Tibial artery (tissue), 4 donors: ENCODE data around the gene FUT7.

Experiments
- DNase-seq, 2 donors: peaks; one replicate each; pipeline ENCODE4 v3.0.0-alpha.2; 2019
- H3K27ac ChIP-seq, 2 donors: fragments of 200-600 bp; sonication (generic) in 1 of 2; 1 replicate in 1 of 2; 2 replicates in 1 of 2; pipeline ENCODE4 v1.5.1; 2018 to 2019; ENCODE audit warnings: mild to moderate bottlenecking in 1 of 2
- H3K27me3 ChIP-seq, 2 donors: fragments of 200-600 bp; sonication (generic) in 1 of 2; one replicate each; pipeline versions ENCODE4 v1.5.1 to v1.6.0; 2016 to 2019
- H3K36me3 ChIP-seq, 3 donors: fragments of 200-600 bp; sonication (generic) in 2 of 3; one replicate each; pipeline ENCODE4 v1.5.1; 2016 to 2019; ENCODE audit warnings: mild to moderate bottlenecking in 2 of 3
- H3K4me1 ChIP-seq, 4 donors: fragments of 200-600 bp; sonication (generic) in 2 of 4; 1 replicate in 3 of 4; 2 replicates in 1 of 4; pipeline ENCODE4 v1.5.1; 2016 to 2019
- H3K4me3 ChIP-seq, 2 donors: fragments of 200-600 bp; sonication (generic) in 1 of 2; 1 replicate in 1 of 2; 2 replicates in 1 of 2; pipeline ENCODE4 v1.5.1; 2018 to 2019; ENCODE audit warnings: mild to moderate bottlenecking in 2 of 2
- H3K9me3 ChIP-seq, 3 donors: fragments of 200-600 bp; sonication (generic) in 1 of 3; one replicate each; pipeline ENCODE4 v1.5.1; 2016 to 2019
- CTCF ChIP-seq, 2 experiments: fragments of 200-600 bp in 1 of 2; fragments of 450-650 bp in 1 of 2; IDR thresholded peaks; one replicate each; pipeline ENCODE4 v1.5.1; 2017 to 2019; ENCODE audit warnings: antibody characterized with exemption in 2 of 2, mild to moderate bottlenecking in 1 of 2, moderate library complexity in 1 of 2
- intact Hi-C: fragments of 100-400 bp; cut with DNase I; formaldehyde crosslinking; loops from one replicate; pipeline ENCODE4 v1.15.0; 2023; ENCODE audit warnings: low total_unique reads

FUT7 gene

GRCh38 chr9:137001857-137002645 lies 29.8 kb downstream of the FUT7 start:
- intact Hi-C loops, result no loop called here

GRCh38 chr9:137000177-137000930 lies 31.5 kb downstream of the FUT7 start:
- intact Hi-C loops, result no loop called here
- DNase-seq, result no peak
- Histone ChIP-seq H3K9me3 (no peaks in the 10 kb centered on the region), H3K4me1 (peaks cover 0 to 18% (median 14%) of the 10 kb centered on the region in 4 donors), H3K36me3 (no peaks in the 10 kb centered on the region), H3K27ac (no peak overlapping the region), H3K27me3 (peaks cover 0 to 25% of the 10 kb centered on the region in 2 donors), H3K4me3 (no peak overlapping the region)
- no peak for TF ChIP-seq CTCF (IDR thresholded peaks at IDR 0.05)

More at GRCh38 chr9:137001857-137002645, 29.8 kb downstream of the FUT7 start:
- no peak overlapping the region for H3K4me3 ChIP-seq
- no peak for TF ChIP-seq CTCF (IDR thresholded peaks at IDR 0.05)
- H3K27me3 ChIP-seq, result peaks cover 0 to 12% of the 10 kb centered on the region in 2 donors
- DNase-seq, result no peak
- no peak overlapping the region for H3K27ac ChIP-seq
- H3K4me1 ChIP-seq, result peaks cover 0 to 1% (median 0%) of the 10 kb centered on the region in 4 donors
- H3K9me3 ChIP-seq, result no peaks in the 10 kb centered on the region
- peaks cover 0 to 1% (median 0%) of the 10 kb centered on the region in 3 donors for H3K36me3 ChIP-seq

- Histone ChIP-seq H3K36me3 (no peaks in the 10 kb centered on the region), H3K4me3 (no peak overlapping the region), H3K4me1 (peaks cover 0 to 29% (median 25%) of the 10 kb centered on the region in 4 donors), H3K27me3 (peaks cover 0 to 35% of the 10 kb centered on the region in 2 donors), H3K27ac (no peak overlapping the region), H3K9me3 (no peaks in the 10 kb centered on the region)
- intact Hi-C loops, result no loop called here
- no peak for DNase-seq
- no peak for TF ChIP-seq CTCF (IDR thresholded peaks at IDR 0.05)
Measured at GRCh38 chr9:136997830-136998234, 34.1 kb downstream of the FUT7 start.

- no peak overlapping the region for H3K4me3 ChIP-seq
- no peak for DNase-seq
- no peaks in the 10 kb centered on the region for H3K36me3 ChIP-seq
- intact Hi-C loops, result no loop called here
- peaks cover 0 to 34% (median 27%) of the 10 kb centered on the region in 4 donors for H3K4me1 ChIP-seq
- H3K27me3 ChIP-seq, result peaks cover 0 to 35% of the 10 kb centered on the region in 2 donors
- no peak overlapping the region for H3K27ac ChIP-seq
- H3K9me3 ChIP-seq, result no peaks in the 10 kb centered on the region
- TF ChIP-seq CTCF (IDR thresholded peaks at IDR 0.05), result no peak
Measured at GRCh38 chr9:136997371-136997770, 34.5 kb downstream of the FUT7 start.

- Histone ChIP-seq H3K4me3 (peak within 1 kb of the TSS in 1 of 2 donors; percentile 29), H3K27me3 (peaks cover 0 to 35% of the 10 kb centered on the region in 2 donors), H3K36me3 (no peaks in the 10 kb centered on the region), H3K4me1 (peaks cover 0 to 34% (median 27%) of the 10 kb centered on the region in 4 donors), H3K27ac (peak within 1 kb of the TSS in 1 of 2 donors; percentile 29), H3K9me3 (no peaks in the 10 kb centered on the region)
- DNase-seq, result no peak
- no peak for TF ChIP-seq CTCF (IDR thresholded peaks at IDR 0.05)
- intact Hi-C loops, result no loop called here
Measured at GRCh38 chr9:136996361-136997292, 35.3 kb downstream of the FUT7 start, which contains the start of gene CLIC3. Gene CLIC3, minus strand, starts transcription at chr9:136996568. Its CDS starts 25 bp downstream, at chr9:136996543.
